CD14-positive monocyte (primary cell): ENCODE measurements around the gene PRSS33. TPM values are rescaled to one million over a fixed set of nuclear protein-coding genes. Genes with fewer than 3 reads are reported as not detected.

Experiments
- DNase-seq, 3 donors: peaks; one replicate each; pipeline ENCODE4 v3.0.0-alpha.2; 2011 to 2022
- H2AFZ ChIP-seq: 2 replicates; pipeline ENCODE4 v1.6.0; 2012; ENCODE audit warnings: mild to moderate bottlenecking, low read depth, low read length, inconsistent platforms; ENCODE audit not compliant: insufficient read depth, poor library complexity, severe bottlenecking
- H3K27ac ChIP-seq, 2 donors: 1 replicate in 1 of 2; 2 replicates in 1 of 2; pipeline ENCODE4 v1.5.1; 2012 to 2013; ENCODE audit warnings: low read length in 2 of 2, control low read depth in 1 of 2, inconsistent platforms in 1 of 2, low read depth in 1 of 2, mild to moderate bottlenecking in 1 of 2
- H3K27me3 ChIP-seq, 2 donors: one replicate each; pipeline versions ENCODE4 v1.6.0 to v1.6.1; 2011 to 2013; ENCODE audit warnings: low read length in 2 of 2; ENCODE audit not compliant: control insufficient read depth in 2 of 2, insufficient read depth in 2 of 2
- H3K36me3 ChIP-seq, 2 donors: replicated peaks in 1 of 2; 1 replicate in 1 of 2; 2 replicates in 1 of 2; pipeline versions ENCODE4 v1.5.1 to v1.6.1; 2012 to 2013; ENCODE audit warnings: low read length in 2 of 2, control low read depth in 1 of 2, inconsistent platforms in 1 of 2, mild to moderate bottlenecking in 1 of 2; ENCODE audit not compliant: insufficient read depth in 2 of 2, control insufficient read depth in 1 of 2
- H3K4me1 ChIP-seq, 2 donors: 1 replicate in 1 of 2; 2 replicates in 1 of 2; pipeline versions ENCODE4 v1.5.1 to v1.6.1; 2012 to 2013; ENCODE audit warnings: low read length in 2 of 2, control low read depth in 1 of 2, inconsistent platforms in 1 of 2, mild to moderate bottlenecking in 1 of 2, moderate library complexity in 1 of 2; ENCODE audit not compliant: insufficient read depth in 2 of 2, control insufficient read depth in 1 of 2
- H3K4me2 ChIP-seq: replicated peaks from 2 replicates; pipeline ENCODE3; 2012; ENCODE audit warnings: low read length, moderate library complexity, mild to moderate bottlenecking; ENCODE audit not compliant: poor library complexity, severe bottlenecking; ENCODE audit errors: extremely low read depth
- H3K4me3 ChIP-seq, 3 experiments: fragments of 200-600 bp in 1 of 3; sonication (generic) in 1 of 3; replicated peaks in 1 of 3; 1 replicate in 2 of 3; 2 replicates in 1 of 3; pipeline ENCODE4 v1.5.1; 2011 to 2013; ENCODE audit warnings: low read length in 3 of 3, mild to moderate bottlenecking in 3 of 3, control low read depth in 2 of 3, low read depth in 2 of 3, inconsistent platforms in 1 of 3, moderate library complexity in 1 of 3
- H3K79me2 ChIP-seq: 2 replicates; pipeline ENCODE4 v1.6.0; 2012; ENCODE audit warnings: mild to moderate bottlenecking, control low read depth, inconsistent platforms, low read length, moderate library complexity; ENCODE audit not compliant: insufficient read depth
- H3K9ac ChIP-seq: 2 replicates; pipeline ENCODE4 v1.6.0; 2017; ENCODE audit warnings: low read length, mild to moderate bottlenecking; ENCODE audit not compliant: insufficient read depth, poor library complexity, severe bottlenecking
- H3K9me3 ChIP-seq, 2 donors: replicated peaks in 1 of 2; 1 replicate in 1 of 2; 2 replicates in 1 of 2; pipeline versions ENCODE4 v1.5.1 to v1.6.1; 2012 to 2013; ENCODE audit warnings: low read length in 2 of 2, control low read depth in 1 of 2; ENCODE audit not compliant: control insufficient read depth in 1 of 2, insufficient read depth in 1 of 2
- H4K20me1 ChIP-seq: 2 replicates; pipeline ENCODE4 v1.6.0; 2012; ENCODE audit warnings: mild to moderate bottlenecking, low read length, control low read depth, moderate library complexity; ENCODE audit not compliant: insufficient read depth
- H3K27ac Mint-ChIP-seq, 7 donors: one replicate each; pipeline ENCODE4 v1.8.0; 2020; ENCODE audit warnings: mild to moderate bottlenecking in 7 of 7, mixed read lengths in 7 of 7, moderate library complexity in 6 of 7, inconsistent platforms in 2 of 7
- H3K27me3 Mint-ChIP-seq, 3 donors: one replicate each; pipeline ENCODE4 v1.8.0; 2021 to 2022; ENCODE audit warnings: low read depth in 3 of 3, mild to moderate bottlenecking in 3 of 3, mixed read lengths in 3 of 3, moderate library complexity in 3 of 3, inconsistent platforms in 1 of 3
- H3K36me3 Mint-ChIP-seq, 2 donors: one replicate each; pipeline ENCODE4 v1.8.0; 2020; ENCODE audit warnings: mixed read lengths in 2 of 2, inconsistent platforms in 1 of 2, mild to moderate bottlenecking in 1 of 2
- H3K4me1 Mint-ChIP-seq: one replicate; pipeline ENCODE4 v1.8.0; 2020; ENCODE audit warnings: mild to moderate bottlenecking, mixed read lengths
- H3K4me3 Mint-ChIP-seq, 2 donors: one replicate each; pipeline ENCODE4 v1.8.0; 2020; ENCODE audit warnings: mild to moderate bottlenecking in 2 of 2, mixed read lengths in 2 of 2, moderate library complexity in 1 of 2
- H3K9me3 Mint-ChIP-seq, 7 donors: one replicate each; pipeline ENCODE4 v1.8.0; 2020 to 2022; ENCODE audit warnings: mixed read lengths in 7 of 7, mild to moderate bottlenecking in 6 of 7, moderate library complexity in 6 of 7, inconsistent platforms in 2 of 7
- WGBS: methylation state at CpG from one replicate; pipeline ENCODE4 v1.1.5; 2013; ENCODE audit warnings: missing lambda C conversion rate; ENCODE audit not compliant: insufficient coverage; 5-methylcytosine and 5-hydroxymethylcytosine counted together
- intact Hi-C, 2 donors: fragments of 100-400 bp; cut with micrococcal nuclease; formaldehyde crosslinking; loops; one replicate each; pipeline versions ENCODE4 v1.15.0 to v1.15.1; 2023
- polyA plus RNA-seq, 3 donors: library from polyadenylated mRNA; depleted of rRNA in 1 of 3; unstranded in 2 of 3; stranded (reverse) in 1 of 3; fragments of 300-500 nt in 2 of 3; fragments of >200 nt in 1 of 3; fragmentation: Illumina TruSeq in 2 of 3; gene quantifications; 1 replicate in 2 of 3; 2 replicates in 1 of 3; pipeline ENCODE4 v1.2.3, GENCODE V29; 2012 to 2021
- TF ChIP-seq, protein P1 (sequence below): fragments of 200-600 bp; IDR thresholded peaks from one replicate; pipeline ENCODE4 v1.8.0; 2022; ENCODE audit warnings: antibody characterized with exemption, mild to moderate bottlenecking

Gene PRSS33
- polyA plus RNA-seq, 3 donors, result 0.05 TPM; not detected in 2

DNA sequence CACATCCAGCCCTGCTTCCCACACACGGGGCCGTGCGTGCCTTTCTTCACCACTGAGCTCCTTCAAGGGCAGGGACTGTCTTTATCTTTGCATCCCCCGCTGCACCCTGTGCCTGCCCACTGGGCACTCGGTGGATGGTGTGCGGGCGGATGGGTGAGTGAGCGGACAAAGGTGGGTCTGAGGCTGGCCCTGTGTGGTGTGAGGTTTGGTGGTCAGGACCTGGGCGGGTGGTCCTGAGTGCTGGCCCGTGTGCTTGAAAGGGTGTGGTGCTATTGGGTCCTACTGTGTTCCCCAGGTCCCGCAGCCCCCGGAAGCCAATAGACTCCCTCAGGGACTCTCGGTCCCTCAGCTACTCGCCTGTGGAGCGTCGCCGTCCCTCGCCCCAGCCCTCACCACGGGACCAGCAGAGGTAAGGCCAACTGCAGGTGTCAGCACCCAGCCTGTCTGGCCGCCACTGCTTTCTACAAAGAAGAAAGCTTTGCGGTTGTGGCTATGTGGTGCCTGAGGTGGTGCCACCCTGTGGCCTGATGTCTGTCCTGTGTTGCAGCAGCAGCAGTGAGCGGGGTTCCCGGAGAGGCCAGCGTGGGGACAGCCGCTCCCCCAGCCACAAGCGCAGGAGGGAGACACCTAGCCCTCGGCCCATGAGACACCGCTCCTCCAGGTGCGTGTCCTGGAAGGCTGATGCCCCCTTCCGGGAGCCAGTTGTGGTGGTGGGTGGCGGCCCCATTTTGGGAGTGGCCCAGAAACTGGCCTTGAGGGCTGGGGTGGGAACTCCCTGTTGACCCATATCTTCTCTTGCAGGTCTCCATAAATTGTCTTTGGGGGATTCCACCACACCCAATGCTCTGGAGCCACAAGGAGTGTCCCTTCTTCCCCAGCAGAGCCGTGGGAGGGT is 17.1 kb downstream of the PRSS33 start:
- peaks cover 8 to 11% of the 10 kb centered on the region in 2 donors for H3K4me1 ChIP-seq
- no peak overlapping the region for H3K4me3 ChIP-seq
- DNase-seq, result no peak
- no peaks in the 10 kb centered on the region for H3K27me3 ChIP-seq
- H4K20me1 ChIP-seq, result peaks cover 100% of the 10 kb centered on the region
- no peaks in the 10 kb centered on the region for H3K9me3 ChIP-seq
- peaks cover 0 to 4% (median 0%) of the 10 kb centered on the region in 3 donors for H3K27me3 Mint-ChIP-seq
- no peak overlapping the region for H3K4me2 ChIP-seq
- intact Hi-C loops, result no loop called here
- H2AFZ ChIP-seq, result no peak overlapping the region
- peaks cover 90 to 97% of the 10 kb centered on the region in 2 donors for H3K36me3 ChIP-seq
- H3K4me1 Mint-ChIP-seq, result peaks cover 17% of the 10 kb centered on the region
- H3K4me3 Mint-ChIP-seq, result no peak overlapping the region
- peak overlapping the region in 5 of 7 donors; percentile 48 to 82 (median 52) for H3K27ac Mint-ChIP-seq
- WGBS, result 96% methylated on average over 25 of the region's 32 CpGs
- no peak overlapping the region for H3K27ac ChIP-seq
- H3K9ac ChIP-seq, result no peak overlapping the region
- TF ChIP-seq, protein P1, sequence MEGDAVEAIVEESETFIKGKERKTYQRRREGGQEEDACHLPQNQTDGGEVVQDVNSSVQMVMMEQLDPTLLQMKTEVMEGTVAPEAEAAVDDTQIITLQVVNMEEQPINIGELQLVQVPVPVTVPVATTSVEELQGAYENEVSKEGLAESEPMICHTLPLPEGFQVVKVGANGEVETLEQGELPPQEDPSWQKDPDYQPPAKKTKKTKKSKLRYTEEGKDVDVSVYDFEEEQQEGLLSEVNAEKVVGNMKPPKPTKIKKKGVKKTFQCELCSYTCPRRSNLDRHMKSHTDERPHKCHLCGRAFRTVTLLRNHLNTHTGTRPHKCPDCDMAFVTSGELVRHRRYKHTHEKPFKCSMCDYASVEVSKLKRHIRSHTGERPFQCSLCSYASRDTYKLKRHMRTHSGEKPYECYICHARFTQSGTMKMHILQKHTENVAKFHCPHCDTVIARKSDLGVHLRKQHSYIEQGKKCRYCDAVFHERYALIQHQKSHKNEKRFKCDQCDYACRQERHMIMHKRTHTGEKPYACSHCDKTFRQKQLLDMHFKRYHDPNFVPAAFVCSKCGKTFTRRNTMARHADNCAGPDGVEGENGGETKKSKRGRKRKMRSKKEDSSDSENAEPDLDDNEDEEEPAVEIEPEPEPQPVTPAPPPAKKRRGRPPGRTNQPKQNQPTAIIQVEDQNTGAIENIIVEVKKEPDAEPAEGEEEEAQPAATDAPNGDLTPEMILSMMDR, result no peak
- H3K9me3 Mint-ChIP-seq, result peaks cover 0 to 1% (median 0%) of the 10 kb centered on the region in 7 donors
- peaks cover 92 to 99% of the 10 kb centered on the region in 2 donors for H3K36me3 Mint-ChIP-seq
- peaks cover 45% of the 10 kb centered on the region for H3K79me2 ChIP-seq

DNA sequence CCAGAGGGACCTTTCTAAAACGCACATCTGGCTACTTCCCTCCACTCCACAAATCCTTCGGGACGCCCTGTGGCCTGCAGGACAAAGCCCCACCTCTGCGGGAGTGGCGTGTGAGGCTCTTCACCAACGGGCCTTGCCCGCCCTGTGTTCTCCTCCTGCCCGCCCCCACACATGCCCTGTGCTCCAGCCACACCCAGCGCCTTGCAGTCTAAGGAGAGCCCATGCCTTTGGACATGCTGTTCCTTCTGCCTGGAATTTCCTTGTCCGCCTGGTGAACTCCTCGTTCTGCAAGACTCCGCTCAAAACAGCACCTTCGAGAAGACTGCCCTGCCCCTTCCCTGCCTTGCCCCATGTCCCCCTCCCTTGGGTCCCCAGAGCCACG is 17.7 kb downstream of the PRSS33 start:
- peaks cover 100% of the 10 kb centered on the region for H4K20me1 ChIP-seq
- Mint-ChIP-seq H3K27me3 (peaks cover 0 to 4% (median 0%) of the 10 kb centered on the region in 3 donors), H3K4me3 (no peak overlapping the region), H3K27ac (peak overlapping the region in 5 of 7 donors; percentile 27 to 68 (median 60)), H3K4me1 (peaks cover 11% of the 10 kb centered on the region), H3K36me3 (peaks cover 94 to 100% of the 10 kb centered on the region in 2 donors), H3K9me3 (peaks cover 0 to 1% (median 0%) of the 10 kb centered on the region in 7 donors)
- H3K4me1 ChIP-seq, result peaks cover 1 to 4% of the 10 kb centered on the region in 2 donors
- intact Hi-C loops, result no loop called here
- 90% methylated on average over 13 of the region's 14 CpGs for WGBS
- H3K79me2 ChIP-seq, result peaks cover 45% of the 10 kb centered on the region
- no peak overlapping the region for H3K9ac ChIP-seq
- H3K27me3 ChIP-seq, result no peaks in the 10 kb centered on the region
- H3K4me2 ChIP-seq, result no peak overlapping the region
- no peak overlapping the region for H2AFZ ChIP-seq
- DNase-seq, result no peak
- H3K36me3 ChIP-seq, result peaks cover 93 to 100% of the 10 kb centered on the region in 2 donors
- no peak overlapping the region for H3K27ac ChIP-seq
- no peak overlapping the region for H3K4me3 ChIP-seq
- H3K9me3 ChIP-seq, result no peaks in the 10 kb centered on the region
- TF ChIP-seq, protein P1, result no peak
